HG02840 (cell line): Measurements from ENCODE around the gene GABRR2.
"Not testable (repeated sequence)": the region's sequence is repeated elsewhere in the genome, so short reads cannot be mapped to it uniquely, and the experiment has no call there.

Experiments
- ATAC-seq: cut with Tn5 transposase; IDR thresholded peaks from one replicate; pipeline ENCODE4 v1.9.1; 2021; ENCODE audit warnings: mild to moderate bottlenecking, moderate library complexity, moderate number of reproducible peaks; ENCODE audit not compliant: unreplicated experiment, low FRiP score

GABRR2 gene

DNA sequence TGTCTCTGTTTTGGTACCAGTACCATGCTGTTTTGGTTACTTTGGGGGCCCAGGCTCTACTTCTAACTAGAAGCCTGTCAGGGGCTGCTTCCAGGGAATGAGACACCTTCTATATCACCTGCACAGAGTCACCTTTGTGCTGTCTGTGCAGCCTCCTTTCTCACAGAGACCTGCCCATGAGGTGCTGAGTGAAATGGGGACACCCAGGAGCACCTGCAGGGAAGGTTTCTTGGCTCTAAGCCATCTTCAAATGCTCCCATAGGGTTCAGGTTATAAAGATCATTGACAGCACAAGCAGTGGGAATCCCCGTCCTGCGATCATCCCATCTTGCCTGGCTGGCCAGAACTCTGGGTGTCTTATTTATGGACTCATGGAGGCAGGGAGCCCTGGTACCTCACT is 19.1 kb downstream of the GABRR2 start:
- no peak for ATAC-seq

DNA sequence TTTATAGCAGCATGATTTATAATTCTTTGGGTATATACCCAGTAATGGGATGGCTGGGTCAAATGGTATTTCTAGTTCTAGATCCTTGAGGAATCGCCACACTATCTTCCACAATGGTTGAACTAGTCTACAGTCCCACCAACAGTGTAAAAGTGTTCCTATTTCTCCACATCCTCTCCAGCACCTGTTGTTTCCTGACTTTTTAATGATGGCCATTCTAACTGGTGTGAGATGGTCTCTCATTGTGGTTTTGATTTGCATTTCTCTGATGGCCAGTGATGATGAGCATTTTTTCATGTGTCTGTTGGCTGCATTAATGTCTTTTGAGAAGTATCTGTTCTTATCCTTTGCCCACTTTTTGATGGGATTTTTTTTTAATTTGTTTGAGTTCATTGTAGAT is 20.0 kb downstream of the GABRR2 start:
- ATAC-seq, result not testable (repeated sequence)

DNA sequence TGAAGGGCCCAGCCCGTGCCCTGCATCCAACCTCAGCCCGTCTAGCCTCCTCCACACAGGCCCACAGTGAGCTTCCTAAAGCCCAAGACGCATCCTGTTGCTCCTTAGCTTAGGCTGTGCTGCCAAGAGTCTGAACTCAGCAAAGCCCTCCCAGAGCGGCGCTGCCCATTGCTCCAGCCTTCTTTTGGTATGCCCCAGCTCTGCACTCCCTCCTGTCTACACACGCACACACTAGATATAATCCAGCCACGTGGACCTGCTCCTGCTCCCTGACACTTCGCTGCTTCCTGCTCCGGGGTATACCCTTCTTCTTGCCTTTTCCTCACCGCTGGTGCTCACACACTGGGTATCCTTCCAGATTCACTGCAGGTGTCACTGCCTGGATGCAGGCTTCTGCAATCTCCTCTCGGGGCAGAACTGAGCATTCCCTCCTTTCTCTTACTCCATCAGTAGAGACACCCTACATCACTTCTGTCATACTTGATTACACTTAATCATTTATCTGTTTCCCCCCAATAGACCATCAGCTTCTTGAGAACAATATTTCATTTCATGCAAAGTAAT is 23.8 kb downstream of the GABRR2 start:
- ATAC-seq, result no peak

DNA sequence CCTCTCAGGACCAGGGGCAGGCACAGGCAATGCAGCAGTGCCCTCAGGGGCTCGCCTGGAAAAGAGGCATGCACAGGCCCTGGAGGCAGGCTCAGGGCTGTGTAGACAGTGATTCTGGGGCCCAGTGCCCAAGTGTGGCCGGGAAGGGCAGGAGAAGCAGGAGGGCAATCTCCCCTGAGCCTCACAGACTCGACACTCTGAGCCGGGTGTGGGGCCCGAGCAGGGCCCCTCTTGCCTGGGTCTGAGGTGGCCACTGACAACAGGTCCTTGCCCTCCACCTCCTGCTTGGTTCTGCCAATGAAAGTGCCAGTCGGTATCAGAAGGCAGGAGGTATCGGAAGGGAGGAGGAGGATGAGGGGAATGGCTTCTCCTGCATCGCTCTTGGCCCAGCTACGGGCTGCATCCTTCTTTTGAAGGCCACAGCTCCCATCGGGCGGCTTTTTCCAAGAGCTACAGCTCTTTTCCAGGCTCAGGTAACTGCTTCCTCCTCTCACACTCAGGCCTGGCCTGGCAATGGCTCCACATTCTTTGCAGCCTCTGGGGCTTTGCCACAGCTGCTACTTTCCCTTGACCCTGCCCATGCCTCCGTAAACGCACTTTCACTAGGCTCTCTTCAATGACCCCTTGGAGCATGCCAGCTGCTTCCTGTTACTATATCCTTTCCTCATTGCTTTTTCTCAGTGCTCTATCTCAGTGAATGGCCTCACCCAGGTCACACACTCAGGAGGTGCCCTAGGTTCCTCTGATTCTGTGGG is 24.5 kb downstream of the GABRR2 start:
- no peak for ATAC-seq

DNA sequence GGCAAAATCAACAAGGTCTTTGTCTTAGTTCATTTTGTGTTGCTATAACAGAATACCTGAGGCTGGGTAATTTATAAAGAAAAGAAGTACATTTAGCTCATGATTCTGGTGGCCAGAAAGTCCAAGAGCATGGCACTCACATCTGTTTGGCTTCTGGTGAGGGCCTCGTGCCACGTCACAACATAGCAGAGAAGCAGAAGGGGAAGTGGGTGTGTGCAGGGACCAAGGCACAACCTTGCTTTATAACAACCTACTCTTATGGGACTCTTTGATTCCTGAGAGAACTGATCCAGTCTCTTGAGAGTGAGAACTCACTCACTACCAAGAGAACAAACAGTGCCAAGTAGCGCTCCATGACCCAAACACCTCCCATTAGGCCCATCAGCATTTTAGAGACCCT is 25.4 kb downstream of the GABRR2 start:
- no peak for ATAC-seq

DNA sequence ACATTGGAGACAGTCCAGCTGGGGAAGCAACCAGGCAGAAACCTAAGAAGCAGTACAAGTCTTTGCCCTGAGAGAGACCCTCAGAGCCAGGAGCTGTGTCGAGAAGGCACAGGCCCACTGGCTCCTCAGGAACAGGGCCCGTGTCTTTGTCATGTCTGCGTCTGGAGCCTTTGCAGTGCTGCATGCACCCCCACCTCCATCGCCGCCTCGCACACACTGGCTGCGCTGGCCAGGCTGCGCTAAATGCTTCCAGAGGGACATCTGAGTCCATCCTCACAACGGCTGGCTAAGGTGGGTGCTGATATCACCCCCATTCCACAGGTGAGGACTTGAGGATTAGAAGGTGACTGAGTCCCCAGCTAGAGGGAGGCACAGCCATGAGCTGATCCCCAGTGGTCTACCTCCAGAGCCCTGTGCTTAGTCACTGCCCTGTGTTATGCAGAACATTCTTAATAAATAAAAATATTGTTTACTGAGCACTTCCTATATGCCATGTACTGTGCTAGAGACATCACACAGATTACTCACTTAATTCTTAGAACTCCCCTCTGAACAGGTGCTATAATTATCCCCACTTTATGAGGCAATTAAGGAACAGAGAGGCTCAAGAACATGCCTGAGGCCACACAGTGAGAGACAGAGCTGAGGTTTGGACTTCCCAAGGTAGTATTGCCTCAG is 27.6 kb downstream of the GABRR2 start:
- no peak for ATAC-seq

DNA sequence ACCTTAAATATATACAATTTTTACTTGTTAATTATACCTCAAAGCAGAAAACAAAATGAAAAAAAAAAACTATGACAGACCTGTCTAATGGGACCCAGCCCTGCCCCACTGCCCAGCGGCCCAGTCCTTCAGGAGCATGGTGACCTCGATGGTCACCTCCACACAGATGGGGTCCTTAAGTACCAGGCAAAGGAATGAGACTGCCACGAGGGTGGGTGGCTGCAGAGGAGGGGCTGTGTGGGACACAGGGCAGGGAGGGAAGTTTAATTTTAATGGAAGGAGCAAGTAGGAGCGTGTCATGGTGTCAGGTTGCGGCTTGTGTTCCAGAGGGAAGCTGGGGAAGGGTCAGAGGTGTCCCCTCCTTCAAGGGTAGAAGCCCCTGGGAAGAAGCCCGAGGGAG is 28.6 kb downstream of the GABRR2 start:
- ATAC-seq, result no peak

DNA sequence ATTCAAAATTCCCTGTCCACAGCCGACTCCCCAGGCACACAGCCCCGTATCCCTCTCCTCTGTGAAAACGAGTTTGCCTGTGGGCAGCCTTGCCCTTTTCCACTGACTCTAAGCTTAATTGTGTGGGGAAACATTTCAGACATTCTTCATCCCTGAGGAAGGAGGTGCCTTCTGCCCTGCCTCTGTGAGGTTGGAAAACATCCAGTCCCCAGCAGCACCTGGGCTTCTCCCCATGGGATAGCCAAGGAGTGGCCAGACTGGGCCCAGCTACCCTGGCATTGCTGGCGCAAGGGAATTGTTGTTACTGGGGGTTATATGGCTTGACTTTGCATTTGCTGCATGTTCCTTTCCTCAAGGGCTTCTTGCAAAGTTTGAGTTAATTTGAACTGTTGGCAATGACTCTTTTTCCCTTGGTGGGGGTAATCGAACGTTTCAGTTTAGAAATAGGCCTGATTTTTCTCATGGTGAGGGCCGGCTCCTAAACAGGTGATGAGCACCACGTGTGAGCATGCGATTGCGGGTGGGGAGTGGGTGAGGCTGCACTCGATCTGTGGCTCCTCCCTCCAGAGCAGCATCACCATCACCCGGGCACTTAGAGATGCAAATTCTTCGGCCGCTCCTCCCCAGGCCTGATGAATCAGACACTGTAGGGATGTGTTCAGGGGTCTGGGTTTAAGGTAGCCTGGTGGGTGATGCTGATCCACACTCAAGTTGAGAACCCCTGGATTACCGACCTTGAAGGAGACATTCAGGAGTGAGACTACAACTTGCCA is 29.9 kb downstream of the GABRR2 start:
- no peak for ATAC-seq

DNA sequence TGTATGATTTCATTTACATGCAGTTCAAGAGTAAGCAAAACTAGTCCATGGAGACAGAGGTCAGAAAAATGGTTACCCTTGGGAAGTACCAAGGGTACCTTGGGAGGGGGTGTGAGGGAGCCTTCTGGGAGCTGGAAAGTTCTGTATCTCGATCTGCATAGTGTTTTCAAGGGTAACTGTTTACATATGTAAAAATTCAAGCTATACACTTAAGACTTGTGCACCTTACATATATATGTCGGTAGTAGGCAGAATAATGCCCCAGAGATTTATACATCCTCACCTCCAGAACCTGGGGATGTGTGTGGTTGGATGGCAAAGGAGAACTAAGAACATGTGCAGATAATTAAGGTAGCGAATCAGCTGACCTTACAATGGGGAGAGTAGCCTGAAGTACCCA is 31.0 kb downstream of the GABRR2 start:
- no peak for ATAC-seq

DNA sequence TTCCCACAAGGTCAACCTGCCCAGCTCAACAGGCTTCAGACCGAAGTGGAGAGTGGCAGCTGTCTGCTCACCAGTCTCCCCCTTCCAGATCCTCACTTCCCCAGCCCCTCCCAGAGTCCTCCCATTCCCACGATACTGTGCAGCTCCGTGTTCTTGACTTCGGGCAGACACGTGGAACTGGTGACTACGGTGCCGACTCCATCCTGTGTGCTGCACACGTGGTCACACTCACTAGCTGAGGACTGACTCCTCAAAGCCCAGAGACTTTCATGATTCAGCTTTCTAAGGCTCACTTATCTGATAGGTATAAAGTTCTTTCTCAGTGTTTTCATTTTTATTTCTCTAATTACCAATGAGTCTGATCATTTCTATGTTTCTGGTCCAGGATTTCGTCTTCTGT is 32.4 kb downstream of the GABRR2 start:
- no peak for ATAC-seq

DNA sequence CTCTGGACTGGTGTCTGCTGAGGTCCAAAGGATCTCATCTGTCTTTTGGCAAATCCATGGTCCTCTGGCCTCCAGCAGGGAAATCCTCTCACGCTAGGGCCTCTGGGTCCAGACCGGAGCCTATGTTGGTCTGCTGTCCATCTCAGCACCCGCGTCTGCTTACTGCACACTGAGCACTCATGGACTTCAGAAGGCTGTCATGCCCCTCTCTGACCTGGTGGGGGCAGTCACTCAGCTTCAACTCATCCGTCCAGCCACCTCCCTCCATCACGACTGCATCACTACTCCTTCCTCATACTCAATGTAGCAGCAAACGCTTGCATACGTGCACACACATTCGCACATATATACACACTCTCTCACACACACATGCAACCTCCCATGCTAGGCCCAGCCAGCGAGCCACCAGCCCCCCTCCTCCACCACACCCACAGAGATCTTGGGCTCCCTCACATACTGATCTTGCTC is 33.3 kb downstream of the GABRR2 start:
- ATAC-seq, result peak; percentile 91

DNA sequence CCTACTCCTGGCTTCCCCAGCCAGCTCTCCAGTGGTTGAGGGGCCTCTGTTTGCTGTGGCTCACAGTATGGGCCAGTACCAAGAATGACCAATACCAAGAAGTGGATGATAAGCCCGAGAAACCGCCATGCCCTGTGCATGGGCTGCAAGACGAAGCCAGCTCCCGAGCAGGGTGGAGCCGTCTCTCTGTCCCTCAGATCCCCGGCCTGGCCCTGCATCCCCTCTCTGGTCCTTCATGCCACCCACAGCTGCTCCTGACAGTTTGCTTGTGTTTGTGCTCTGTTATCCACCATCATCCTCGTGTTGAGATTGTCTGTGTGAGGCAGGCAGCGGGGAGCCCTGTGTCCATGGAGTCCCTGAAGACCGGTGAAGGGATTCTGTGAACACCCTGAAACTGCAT is 36.1 kb downstream of the GABRR2 start:
- no peak for ATAC-seq

DNA sequence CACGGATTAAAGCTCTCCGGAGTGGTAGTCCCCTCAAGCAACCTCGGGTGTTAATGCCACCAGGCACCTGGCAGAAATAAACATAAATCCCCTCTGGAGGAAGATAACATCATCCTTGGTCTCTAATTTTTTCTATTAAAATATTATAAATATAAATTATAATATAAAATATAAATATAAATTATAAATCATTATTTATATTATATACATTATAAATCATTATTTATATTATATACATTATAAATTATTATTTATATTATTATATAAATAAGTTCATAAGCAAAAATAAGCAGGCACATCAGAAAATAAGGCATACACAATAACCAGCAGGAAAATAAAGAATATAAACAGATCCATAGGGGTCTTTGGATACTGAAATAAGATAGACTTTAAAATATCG is 39.2 kb downstream of the GABRR2 start:
- ATAC-seq, result no peak

DNA sequence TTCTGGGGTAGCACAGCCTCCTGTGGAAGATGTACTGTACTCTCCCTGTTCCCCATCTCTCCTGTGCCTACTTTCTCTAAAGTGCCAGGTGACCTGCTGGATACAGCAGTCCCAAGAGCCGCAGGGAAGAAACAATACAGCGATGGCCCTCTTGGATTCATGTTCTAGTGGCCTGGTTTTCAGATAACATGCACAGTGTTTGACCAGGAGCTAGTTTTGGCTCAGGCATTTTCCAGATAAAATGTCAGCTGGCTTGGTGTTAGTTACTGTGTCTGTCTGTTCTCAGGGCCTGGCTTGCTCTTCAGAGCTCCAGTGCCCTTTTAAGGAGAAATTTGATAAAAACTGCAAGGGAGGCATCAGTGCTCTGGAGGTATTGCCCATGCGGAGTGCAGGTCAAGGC is 41.3 kb downstream of the GABRR2 start:
- no peak for ATAC-seq

DNA sequence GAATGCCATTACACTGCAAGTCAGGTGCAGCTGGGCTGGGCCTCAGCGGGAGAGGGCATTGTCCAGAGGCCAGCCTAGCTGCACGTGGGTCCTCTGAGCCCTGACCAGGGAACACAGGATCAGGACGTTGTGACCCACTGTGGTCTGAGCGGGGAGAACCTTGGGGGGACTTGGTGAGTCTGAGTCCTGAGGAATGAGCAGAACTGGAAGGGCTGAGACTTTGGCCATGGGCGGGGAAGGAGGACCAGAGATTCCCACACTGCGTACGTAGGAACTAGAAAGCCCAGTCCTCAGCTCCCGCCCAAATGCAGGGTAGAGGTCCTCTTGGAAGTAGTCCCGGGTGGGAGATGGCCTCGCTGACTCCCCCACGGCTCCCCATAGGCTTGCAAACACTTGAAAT is 42.5 kb downstream of the GABRR2 start:
- no peak for ATAC-seq

DNA sequence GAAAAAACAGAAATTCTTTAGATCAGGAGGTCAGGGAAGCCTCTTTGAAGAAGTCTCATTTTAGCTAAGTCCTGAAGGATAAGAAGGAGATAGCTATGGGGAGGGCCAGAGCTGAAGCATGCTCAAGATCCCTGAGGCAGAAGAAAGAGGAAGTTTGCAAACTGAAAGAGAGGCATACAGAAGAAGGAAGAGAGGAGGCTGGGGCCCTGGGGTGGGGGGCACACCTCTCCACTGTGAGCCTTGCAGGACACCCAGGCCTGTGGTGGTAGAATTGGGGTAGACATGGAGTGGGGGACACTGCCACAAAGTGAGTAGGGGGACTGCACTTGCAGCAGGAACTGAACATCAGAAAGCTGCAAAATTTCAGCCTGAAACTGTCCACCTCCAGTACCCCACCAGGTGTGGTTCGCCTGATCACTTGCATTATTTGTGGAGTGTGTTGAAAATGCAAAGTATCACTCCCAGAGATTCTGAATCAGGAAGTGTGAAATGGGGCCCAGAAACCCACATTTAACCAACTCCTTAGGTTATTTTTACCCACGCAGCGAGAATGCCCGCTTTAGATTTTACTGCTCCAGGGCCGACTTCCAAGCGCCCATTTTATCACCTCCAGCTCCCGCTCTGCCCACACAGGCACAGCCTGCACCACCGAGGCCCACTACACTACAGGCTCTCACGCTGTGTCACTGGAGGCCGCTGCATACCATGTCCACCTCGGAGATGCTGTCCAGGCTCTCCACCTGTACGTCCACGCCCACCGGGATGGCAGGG is 44.0 kb downstream of the GABRR2 start:
- no peak for ATAC-seq

DNA sequence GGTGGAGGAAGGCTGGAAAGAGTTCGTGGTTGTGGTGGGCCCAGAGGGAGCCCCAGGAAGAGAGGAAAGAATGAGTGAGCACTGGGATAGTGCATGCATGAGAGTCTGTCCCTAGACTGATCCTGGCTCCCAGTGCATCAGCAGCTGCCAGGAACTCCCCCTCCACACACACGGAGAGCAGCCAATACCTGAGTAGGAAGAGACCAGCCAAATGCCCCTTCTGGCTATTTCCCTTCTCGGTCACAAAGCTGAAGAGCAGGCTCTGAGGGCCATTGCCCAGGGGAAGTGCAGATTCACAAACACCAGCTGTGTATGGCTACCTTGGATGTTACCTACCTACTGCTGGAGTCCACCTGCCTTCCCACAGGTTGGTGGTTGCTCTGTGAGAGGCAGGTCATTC is 45.1 kb downstream of the GABRR2 start:
- ATAC-seq, result no peak

DNA sequence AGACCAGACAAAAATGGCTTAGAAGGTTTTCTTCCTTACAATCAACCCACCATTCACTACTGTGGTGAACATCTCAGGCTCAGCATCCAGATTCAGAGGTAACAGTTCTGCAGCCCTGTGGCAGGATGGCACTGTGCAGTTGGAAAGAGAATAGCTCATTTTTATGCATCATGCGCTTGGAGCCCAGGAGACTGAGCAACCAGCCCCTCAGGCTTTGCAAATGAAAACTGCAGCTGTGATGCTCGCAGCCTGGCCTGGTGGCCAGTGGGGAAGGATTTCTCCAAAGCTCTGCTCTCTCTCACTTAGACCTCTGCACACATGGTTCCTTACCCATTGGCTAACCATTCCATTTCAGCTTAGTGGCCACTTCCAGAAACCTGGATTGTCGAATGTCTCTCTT is 45.8 kb downstream of the GABRR2 start:
- no peak for ATAC-seq

DNA sequence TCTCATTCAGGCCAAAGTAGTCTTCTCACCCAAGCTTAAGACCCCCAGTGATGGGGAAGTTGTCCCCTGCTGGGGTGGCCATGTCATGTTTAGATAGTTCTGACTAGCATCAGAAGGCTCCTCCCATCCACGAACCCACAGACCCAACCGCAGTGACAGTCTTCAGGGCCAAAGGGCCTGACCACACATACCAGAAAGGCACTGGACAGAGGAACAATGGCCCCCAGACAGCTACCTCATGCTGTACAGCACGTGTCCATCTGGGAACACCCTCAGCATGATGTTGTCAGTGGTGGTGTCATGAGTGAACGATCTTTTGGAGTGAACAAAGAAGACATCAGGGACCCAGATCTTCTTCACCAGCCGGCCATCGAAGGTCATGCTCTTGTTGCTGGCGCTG is 46.3 kb downstream of the GABRR2 start:
- ATAC-seq, result no peak

DNA sequence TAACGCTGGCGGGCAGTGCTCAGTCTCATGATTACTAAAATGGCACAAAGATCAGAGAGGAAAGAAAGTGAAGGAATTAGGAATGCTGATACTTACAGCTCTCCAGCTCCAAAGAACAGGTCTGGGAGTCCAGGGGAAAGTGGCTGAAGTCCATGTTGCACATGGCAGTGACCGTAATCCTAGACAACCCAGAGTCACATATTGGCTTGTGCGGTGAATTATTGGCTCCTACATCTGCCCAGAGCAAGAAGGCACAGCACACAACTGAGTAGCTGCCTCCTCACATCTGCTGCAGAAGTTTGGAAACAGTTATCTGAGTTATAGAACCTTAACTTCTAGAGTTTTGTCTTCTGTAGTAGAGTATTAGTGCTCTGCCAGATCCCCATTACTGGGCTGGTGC is 47.2 kb downstream of the GABRR2 start:
- ATAC-seq, result no peak
